ENCODE results near the gene SPRR1B.
"Not testable (repeated sequence)": the region's sequence is repeated elsewhere in the genome, so short reads cannot be mapped to it uniquely, and the experiment has no call there.

SPRR1B gene

GRCh38 chr1:153040950-153041631 lies 10.1 kb downstream of the SPRR1B start, which contains the start of gene SPRR2D:
TSS of gene SPRR2D (minus strand) at chr1:153041120. CDS start at chr1:153040346, 774 bp downstream.
- DNase-seq: no peak

GRCh38 chr1:153049211-153049610 lies 18.2 kb downstream of the SPRR1B start:
- DNase-seq: no peak

- not testable (repeated sequence) for DNase-seq
Measured at GRCh38 chr1:153056111-153056510, 25.1 kb downstream of the SPRR1B start.

DNA sequence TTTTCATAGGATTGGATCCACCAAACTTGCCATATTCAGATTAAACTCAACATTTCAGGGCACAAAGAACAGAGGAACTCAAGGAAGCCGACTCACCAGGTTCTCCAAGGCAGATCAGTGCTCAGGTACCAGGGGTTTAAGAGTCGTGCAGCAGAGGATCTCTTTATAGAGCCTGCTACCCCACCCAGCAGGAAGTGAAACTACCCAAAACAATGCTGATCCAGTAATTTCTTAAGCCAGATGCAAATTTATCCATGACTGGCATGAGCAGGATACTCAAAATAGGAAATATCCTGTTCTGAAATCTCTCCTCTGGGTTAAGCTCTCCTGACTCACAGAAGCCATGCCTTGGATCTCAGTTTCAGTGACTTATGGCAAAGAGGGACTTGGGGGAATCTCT lies 26.4 kb downstream of the SPRR1B start, which contains the start of gene SPRR2A:
Gene SPRR2A (minus strand): TSS at position 138 of the 400 bp plus-strand sequence. CDS start 777 bp downstream, outside the sequence.
- DNase-seq: no peak

DNA sequence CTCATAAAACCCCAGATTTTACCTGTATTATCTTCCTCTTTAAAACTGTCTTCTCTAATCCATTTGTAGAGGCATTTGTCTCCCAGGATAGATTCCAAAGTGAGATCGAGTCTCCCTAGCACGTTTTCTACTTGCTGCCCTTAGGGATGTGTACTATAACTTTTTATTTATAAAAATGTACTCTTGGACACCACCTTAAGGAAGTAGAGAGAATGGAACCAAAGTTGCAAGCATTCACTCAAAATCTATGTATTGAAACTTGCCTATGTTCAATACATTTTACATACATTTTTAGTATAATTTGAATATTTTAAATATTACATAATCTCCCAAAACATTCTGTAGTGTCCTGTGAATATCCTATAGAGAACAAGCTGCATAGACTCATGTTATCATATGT lies 27.2 kb downstream of the SPRR1B start:
- DNase-seq: peak; percentile 20

DNA sequence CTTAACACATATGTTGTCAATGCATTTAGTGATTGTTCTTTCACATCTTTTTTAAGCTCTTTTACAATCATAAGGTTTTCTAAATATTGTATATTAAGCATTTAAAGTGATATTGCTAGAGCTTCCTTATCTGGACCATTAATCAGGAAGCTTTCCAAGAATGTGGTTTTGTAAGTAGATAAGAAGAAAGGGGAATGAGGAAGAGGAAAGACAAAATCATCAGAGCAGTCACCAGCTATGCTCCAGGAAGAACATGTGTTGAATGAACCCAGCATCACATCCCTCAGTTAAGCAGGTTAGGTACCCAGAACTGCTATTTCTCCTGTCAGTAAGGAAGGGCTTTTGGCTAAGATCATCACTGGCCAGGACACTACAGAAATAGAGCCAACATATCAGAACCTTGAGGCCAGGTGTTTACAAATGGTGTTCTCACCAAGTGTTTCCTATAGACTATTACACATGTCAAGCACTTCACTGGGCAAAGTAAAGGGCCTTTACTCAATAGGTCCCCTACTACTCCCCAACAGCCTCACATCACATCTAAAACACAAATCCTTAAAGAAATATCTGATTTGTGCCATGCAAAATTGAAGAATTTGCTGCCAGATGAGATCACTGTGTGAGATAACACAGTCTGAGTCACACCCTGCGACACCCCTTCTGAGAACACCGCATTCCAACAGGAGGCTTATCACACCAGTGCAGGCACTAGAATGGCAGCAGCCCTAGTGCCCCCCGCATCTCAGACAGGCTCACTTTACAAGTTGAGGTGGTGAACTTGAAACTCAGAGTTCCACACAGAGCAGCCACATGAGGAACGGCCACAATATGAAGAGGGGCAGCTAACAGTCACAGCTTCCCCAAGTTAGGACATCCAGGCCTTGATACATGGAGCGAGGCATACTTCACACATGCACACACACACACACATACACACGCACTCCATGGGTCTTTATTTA lies 28.1 kb downstream of the SPRR1B start:
- DNase-seq: peak; percentile 94

DNA sequence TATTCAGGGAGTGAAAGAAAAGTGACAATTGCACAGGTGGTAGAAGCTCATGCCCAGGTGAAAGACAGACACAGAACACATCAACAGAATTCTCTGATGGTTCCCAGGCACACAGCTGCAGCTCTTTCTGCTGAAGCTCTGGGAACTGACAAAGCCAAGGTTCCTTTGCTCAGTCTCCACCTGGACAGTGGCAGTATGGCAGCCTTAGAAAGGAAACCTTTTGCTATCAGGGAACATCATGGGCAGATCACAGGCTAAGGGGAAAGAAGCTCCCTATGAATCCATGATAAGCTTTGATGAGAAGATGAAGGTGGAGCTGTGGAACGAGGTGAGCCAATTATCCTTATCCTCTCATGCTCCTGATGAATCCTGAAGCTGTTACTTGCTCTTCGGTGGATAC lies 39.2 kb downstream of the SPRR1B start:
- no peak for DNase-seq

DNA sequence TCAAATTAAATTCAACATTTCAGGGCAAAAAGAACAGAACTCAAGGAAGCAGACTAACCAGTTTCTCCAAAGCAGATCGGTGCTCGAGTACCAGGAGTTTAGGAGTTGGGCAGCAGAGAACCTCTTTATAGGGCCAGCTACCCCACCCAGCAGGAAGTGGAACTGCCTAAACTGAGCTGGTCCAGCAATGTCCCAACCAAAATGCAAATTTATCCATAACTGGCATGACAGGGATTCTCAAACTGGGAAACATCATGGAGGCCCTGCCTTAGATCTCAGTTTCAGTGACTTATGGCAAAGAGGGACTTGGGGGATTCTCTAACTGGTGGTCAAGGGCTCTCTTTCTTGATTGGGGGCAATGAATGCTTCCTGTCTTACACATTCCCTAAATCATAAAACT lies 40.5 kb downstream of the SPRR1B start, which contains the start of gene SPRR2B:
Gene SPRR2B (minus strand): TSS at position 101 of the 400 bp plus-strand sequence. CDS start 772 bp downstream, outside the sequence.
- no peak for DNase-seq

- peak; percentile 65 for DNase-seq
Measured at GRCh38 chr1:153072806-153073726, 42.1 kb downstream of the SPRR1B start.

DNA sequence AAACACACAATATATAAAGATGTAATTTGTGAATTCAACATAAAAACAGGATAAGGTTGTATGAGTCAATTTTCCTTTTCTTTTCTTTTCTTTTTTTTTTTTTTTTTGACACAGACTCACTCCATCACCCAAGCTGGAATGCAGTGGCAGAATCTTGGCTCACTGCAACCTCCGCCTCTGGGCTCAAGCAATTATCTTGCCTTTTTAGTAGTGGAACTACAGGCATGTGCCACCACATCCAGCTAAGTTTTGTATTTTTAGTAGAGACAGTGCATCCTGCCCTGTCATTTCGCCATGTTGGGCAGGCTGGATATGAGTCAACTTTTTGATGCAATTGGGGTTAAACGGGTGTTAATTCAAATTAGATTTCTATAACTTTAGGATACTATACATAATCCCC lies 50.7 kb downstream of the SPRR1B start:
- no peak for DNase-seq
